GM12891 (cell line): Measurements from ENCODE around the gene GRIN2C.

Experiments used
- PAX5 ChIP-seq: IDR thresholded peaks from 2 replicates; pipeline ENCODE4 v1.6.1; 2011; ENCODE audit warnings: low read length, moderate library complexity, mild to moderate bottlenecking; ENCODE audit not compliant: insufficient read depth, severe bottlenecking
- POLR2A ChIP-seq: IDR thresholded peaks from 2 replicates; pipeline ENCODE4 v1.6.1; 2011; ENCODE audit warnings: low read depth, low read length, control low read depth
- POLR2AphosphoS5 ChIP-seq: IDR thresholded peaks from 2 replicates; pipeline ENCODE4 v1.6.1; 2011; ENCODE audit warnings: low read depth, low read length, control low read depth
- SPI1 ChIP-seq: IDR thresholded peaks from 2 replicates; pipeline ENCODE4 v1.6.1; 2011; ENCODE audit warnings: low read depth, low read length, control low read depth
- TAF1 ChIP-seq: IDR thresholded peaks from 2 replicates; pipeline ENCODE4 v1.6.1; 2011; ENCODE audit warnings: low read depth, low read length, control low read depth

GRCh38 chr17:74839990-74840852 is 19.5 kb downstream of the GRIN2C start:
- no peak for TF ChIP-seq POLR2AphosphoS5
- TF ChIP-seq TAF1 = no peak
- no peak for TF ChIP-seq POLR2A
- no peak for TF ChIP-seq SPI1
- no peak for TF ChIP-seq PAX5
